GM23338 (cell line): Measurements from ENCODE around the gene AOPEP. TPM values are rescaled to one million over a fixed set of nuclear protein-coding genes. Genes with fewer than 3 reads are reported as not detected.

Experiments
- ATAC-seq: fragments of 200-7000 bp; cut with Tn5 transposase; 3 replicates; pipeline ENCODE4 v1.9.1; 2020
- DNase-seq: peaks from one replicate; pipeline ENCODE4 v3.0.0-alpha.2; 2015; ENCODE audit warnings: low spot score
- H2AFZ ChIP-seq: fragments of 200-600 bp; sonication (generic); 2 replicates; pipeline ENCODE4 v1.8.0; 2016; ENCODE audit warnings: antibody characterized with exemption, mild to moderate bottlenecking, moderate library complexity
- H3F3A ChIP-seq: fragments of 200-600 bp; sonication (generic); replicated peaks from 2 replicates; pipeline ENCODE4 v1.8.0; 2017; ENCODE audit warnings: antibody characterized with exemption, mixed run types, low read depth
- H3K27ac ChIP-seq: fragments of 200-600 bp; sonication (generic); 2 replicates; pipeline ENCODE4 v1.6.1; 2016; ENCODE audit warnings: low read depth
- H3K27me3 ChIP-seq: fragments of 200-600 bp; sonication (generic); 2 replicates; pipeline ENCODE4 v1.8.0; 2016; ENCODE audit warnings: mild to moderate bottlenecking, mixed run types, moderate library complexity; ENCODE audit not compliant: insufficient read depth
- H3K36me3 ChIP-seq: fragments of 200-600 bp; sonication (generic); 2 replicates; pipeline ENCODE4 v1.8.0; 2016; ENCODE audit warnings: mild to moderate bottlenecking; ENCODE audit not compliant: insufficient read depth
- H3K4me1 ChIP-seq: fragments of 200-600 bp; sonication (generic); 2 replicates; pipeline ENCODE4 v1.8.0; 2016; ENCODE audit warnings: mild to moderate bottlenecking, moderate library complexity; ENCODE audit not compliant: insufficient read depth
- H3K4me2 ChIP-seq: fragments of 200-600 bp; sonication (generic); 2 replicates; pipeline ENCODE4 v1.7.1; 2017; ENCODE audit warnings: mixed run types
- H3K4me3 ChIP-seq: fragments of 200-600 bp; sonication (generic); 2 replicates; pipeline ENCODE4 v1.6.1; 2016; ENCODE audit warnings: mixed run types
- H3K79me2 ChIP-seq: fragments of 200-600 bp; sonication (generic); replicated peaks from 2 replicates; pipeline ENCODE4 v1.8.0; 2017; ENCODE audit warnings: mild to moderate bottlenecking; ENCODE audit not compliant: insufficient read depth
- H3K9me2 ChIP-seq: fragments of 200-600 bp; sonication (generic); 2 replicates; pipeline ENCODE4 v1.8.0; 2017; ENCODE audit not compliant: insufficient read depth
- H4K20me1 ChIP-seq: fragments of 200-600 bp; sonication (generic); replicated peaks from 2 replicates; pipeline ENCODE4 v1.8.0; 2017; ENCODE audit warnings: mild to moderate bottlenecking; ENCODE audit not compliant: insufficient read depth
- H3K27ac Mint-ChIP-seq: 2 replicates; pipeline ENCODE4 v1.8.0; 2020; ENCODE audit warnings: inconsistent platforms, mild to moderate bottlenecking, moderate library complexity, mixed read lengths
- H3K27me3 Mint-ChIP-seq: 3 replicates; pipeline ENCODE4 v1.8.0; 2022; ENCODE audit warnings: low read depth, mild to moderate bottlenecking, moderate library complexity, mixed read lengths, inconsistent platforms; ENCODE audit not compliant: insufficient read depth, poor library complexity
- H3K36me3 Mint-ChIP-seq: 3 replicates; pipeline ENCODE4 v1.8.0; 2021; ENCODE audit warnings: low read depth, mild to moderate bottlenecking, inconsistent platforms, moderate library complexity, mixed read lengths
- H3K4me1 Mint-ChIP-seq: 3 replicates; pipeline ENCODE4 v1.8.0; 2020; ENCODE audit warnings: mild to moderate bottlenecking, inconsistent platforms, mixed read lengths
- H3K4me3 Mint-ChIP-seq: 3 replicates; pipeline ENCODE4 v1.8.0; 2021; ENCODE audit warnings: moderate library complexity, mild to moderate bottlenecking, inconsistent platforms, mixed read lengths
- H3K9me3 Mint-ChIP-seq: 3 replicates; pipeline ENCODE4 v1.8.0; 2020; ENCODE audit warnings: moderate library complexity, mild to moderate bottlenecking, inconsistent platforms, mixed read lengths
- CREB1 ChIP-seq: fragments of 250-450 bp; sonication (Bioruptor Pico); IDR thresholded peaks from 2 replicates; pipeline ENCODE4 v1.5.0; 2020; ENCODE audit warnings: low read depth, mild to moderate bottlenecking, moderate library complexity
- CTCF ChIP-seq, 2 experiments: fragments of 200-600 bp in 1 of 2; sonication (generic) in 1 of 2; conservative IDR thresholded peaks; 2 replicates each; pipeline versions ENCODE4 v1.5.1 to v1.6.1; 2016 to 2017; ENCODE audit warnings: antibody characterized with exemption in 2 of 2, low read depth in 2 of 2, mild to moderate bottlenecking in 2 of 2, moderate library complexity in 1 of 2
- ETS1 ChIP-seq: IDR thresholded peaks from 2 replicates; pipeline ENCODE4 v1.6.1; 2016; ENCODE audit warnings: antibody characterized with exemption
- EZH2phosphoT487 ChIP-seq: fragments of 200-600 bp; sonication (generic); IDR thresholded peaks from one replicate; pipeline ENCODE4 v1.8.1; 2018; ENCODE audit warnings: antibody characterized with exemption; ENCODE audit not compliant: unreplicated experiment
- POLR2AphosphoS5 ChIP-seq: IDR thresholded peaks from 2 replicates; pipeline ENCODE4 v1.6.1; 2016; ENCODE audit warnings: antibody characterized with exemption, low read depth
- REST ChIP-seq: IDR thresholded peaks from one replicate; pipeline ENCODE4 v1.6.1; 2018; ENCODE audit warnings: antibody characterized with exemption; ENCODE audit not compliant: unreplicated experiment
- STAT1 ChIP-seq: IDR thresholded peaks from one replicate; pipeline ENCODE4 v1.6.1; 2016; ENCODE audit warnings: antibody characterized with exemption; ENCODE audit not compliant: unreplicated experiment
- ZNF114 ChIP-seq: fragments of 250-450 bp; sonication (Bioruptor Pico); IDR thresholded peaks from 2 replicates; pipeline ENCODE4 v1.5.0; 2020; ENCODE audit warnings: mild to moderate bottlenecking, moderate library complexity
- ZNF331 ChIP-seq: fragments of 250-450 bp; sonication (Bioruptor Pico); IDR thresholded peaks from 2 replicates; pipeline ENCODE4 v1.5.0; 2020; ENCODE audit warnings: low read depth, mild to moderate bottlenecking, moderate library complexity
- polyA plus RNA-seq: library from polyadenylated mRNA; unstranded; fragments of >200 nt; fragmentation: Nextera tagmentation; extraction: Ambion mirVana; gene quantifications from 2 replicates; pipeline ENCODE4 v1.2.1, GENCODE V29; 2016
- total RNA-seq: library from RNA; depleted of rRNA; stranded (reverse); fragments of >200 nt; shearing (Covaris generic); gene quantifications from 2 replicates; pipeline ENCODE4 v1.2.3, GENCODE V29; 2014

AOPEP gene
- total and polyA plus RNA-seq, 2 experiments from 2014 or later, result 7.0 to 16.5 TPM

- no peak for TF ChIP-seq ETS1
- TF ChIP-seq ZNF114 (CRISPR knock-in tag), result no peak
- TF ChIP-seq ZNF331, result no peak
- no peak for TF ChIP-seq REST
- TF ChIP-seq STAT1, result no peak
- no peak for TF ChIP-seq CTCF (conservative IDR thresholded peaks at IDR 0.05; ENCODE audit: low read depth in 2 of 2)
- TF ChIP-seq POLR2AphosphoS5, result no peak
- TF ChIP-seq EZH2phosphoT487, result no peak
- TF ChIP-seq CREB1, result no peak
These were observed 335.6 kb downstream of the AOPEP start (continued) for GRCh38 chr9:95061916-95062595.

GRCh38 chr9:95062596-95063065 lies 336.1 kb downstream of the AOPEP start:
- no peak overlapping the region for H2AFZ ChIP-seq
- no peak overlapping the region for H3K27ac ChIP-seq
- H3K4me3 ChIP-seq, result no peak overlapping the region
- Mint-ChIP-seq H3K27me3 (peaks cover 10% of the 10 kb centered on the region), H3K27ac (no peak overlapping the region), H3K36me3 (no peaks in the 10 kb centered on the region), H3K4me3 (no peak overlapping the region), H3K9me3 (no peaks in the 10 kb centered on the region), H3K4me1 (peaks cover 26% of the 10 kb centered on the region)
- H3K4me2 ChIP-seq, result no peak overlapping the region
- no peaks in the 10 kb centered on the region for H3K9me2 ChIP-seq
- no peaks in the 10 kb centered on the region for H4K20me1 ChIP-seq
- H3K79me2 ChIP-seq, result no peaks in the 10 kb centered on the region
- H3F3A ChIP-seq, result no peaks in the 10 kb centered on the region
- H3K27me3 ChIP-seq, result no peaks in the 10 kb centered on the region
- DNase-seq (no peak), ATAC-seq (no peak)
- no peak for TF ChIP-seq POLR2AphosphoS5
- no peaks in the 10 kb centered on the region for H3K36me3 ChIP-seq
- H3K4me1 ChIP-seq, result no peaks in the 10 kb centered on the region
